Endothelial cell of umbilical vein (primary cell): ENCODE measurements around the gene TKTL2. TPM values are rescaled to one million over a fixed set of nuclear protein-coding genes. Genes with fewer than 3 reads are reported as not detected.

Source experiments
- BruUV-seq: library from RNA; stranded (reverse); fragments of 400-500 nt; replicated peaks from 2 replicates; lab custom pipeline; 2021; lab: Mats Ljungman, UMichigan
- CTCF ChIA-PET: fragments of 300-600, 350-600 bp; sonication (Branson Sonifier 250); formaldehyde crosslinking; loops from one replicate; lab custom pipeline; 2021; ENCODE audit warnings: antibody characterized with exemption, inconsistent platforms; lab: Charles Lee
- POLR2A ChIA-PET: fragments of 300-600, 350-600 bp; sonication (Branson Sonifier 250); formaldehyde crosslinking; loops from one replicate; lab custom pipeline; 2021; ENCODE audit warnings: antibody characterized with exemption, inconsistent platforms; lab: Charles Lee
- DNase-seq: peaks from one replicate; pipeline ENCODE4 v3.0.0-alpha.2; 2011; ENCODE audit warnings: low read depth, low spot score
- FAIRE-seq: peaks from 2 replicates; lab custom pipeline; 2011; peaks lifted over from hg19 to GRCh38; lab: Jason Lieb, UNC
- H2AFZ ChIP-seq: 2 replicates; pipeline ENCODE4 v1.6.0; 2012; ENCODE audit warnings: low read depth, low read length, control low read depth, inconsistent platforms
- H3K27ac ChIP-seq: 2 replicates; pipeline ENCODE4 v1.5.1; 2011; ENCODE audit warnings: low read depth, mild to moderate bottlenecking, control low read depth, low read length, moderate library complexity; ENCODE audit not compliant: insufficient read depth
- H3K27me3 ChIP-seq, 2 experiments: 2 replicates each; pipeline versions ENCODE4 v1.6.0 to v1.6.1; 2011; ENCODE audit warnings: low read length in 2 of 2, mixed read lengths in 1 of 2; ENCODE audit not compliant: control insufficient read depth in 2 of 2, insufficient read depth in 2 of 2
- H3K36me3 ChIP-seq, 2 experiments: 2 replicates in 1 of 2; 3 replicates in 1 of 2; pipeline ENCODE4 v1.5.1; 2011; ENCODE audit warnings: low read length in 2 of 2, mild to moderate bottlenecking in 1 of 2, moderate library complexity in 1 of 2; ENCODE audit not compliant: control insufficient read depth in 2 of 2, insufficient read depth in 2 of 2; ENCODE audit errors: extremely low read depth in 1 of 2
- H3K4me1 ChIP-seq: 3 replicates; pipeline ENCODE4 v1.5.1; 2011; ENCODE audit warnings: mild to moderate bottlenecking, low read length; ENCODE audit not compliant: control insufficient read depth, insufficient read depth; ENCODE audit errors: extremely low read depth
- H3K4me2 ChIP-seq: 2 replicates; pipeline ENCODE4 v1.6.1; 2011; ENCODE audit warnings: low read length, control low read depth, mixed read lengths; ENCODE audit not compliant: insufficient read depth
- H3K4me3 ChIP-seq, 3 experiments: fragments of 200-600 bp in 1 of 3; sonication (generic), shearing (Covaris generic) in 1 of 3; replicated peaks in 1 of 3; 2 replicates each; pipeline ENCODE4 v1.5.1; 2011 to 2016; ENCODE audit warnings: control low read depth in 3 of 3, low read length in 3 of 3, mild to moderate bottlenecking in 2 of 3, inconsistent platforms in 1 of 3, low read depth in 1 of 3, moderate library complexity in 1 of 3; ENCODE audit not compliant: insufficient read depth in 1 of 3
- H3K79me2 ChIP-seq: 2 replicates; pipeline ENCODE4 v1.6.0; 2012; ENCODE audit warnings: low read length, inconsistent platforms; ENCODE audit not compliant: control insufficient read depth, insufficient read depth
- H3K9ac ChIP-seq: replicated peaks from 2 replicates; pipeline ENCODE3; 2011; ENCODE audit warnings: low read length, control low read depth; ENCODE audit not compliant: insufficient read depth; ENCODE audit errors: extremely low read depth
- H3K9me1 ChIP-seq: replicated peaks from 3 replicates; pipeline ENCODE4 v1.6.0; 2011; ENCODE audit warnings: mild to moderate bottlenecking, low read length; ENCODE audit not compliant: control insufficient read depth, insufficient read depth; ENCODE audit errors: extremely low read depth
- H3K9me3 ChIP-seq: replicated peaks from 2 replicates; pipeline ENCODE4 v1.5.1; 2012; ENCODE audit warnings: low read length, inconsistent platforms; ENCODE audit not compliant: control insufficient read depth, insufficient read depth
- H4K20me1 ChIP-seq: replicated peaks from 2 replicates; pipeline ENCODE3; 2011; ENCODE audit warnings: mild to moderate bottlenecking, low read length; ENCODE audit not compliant: control insufficient read depth, insufficient read depth; ENCODE audit errors: extremely low read depth
- CTCF ChIP-seq, 2 donors: IDR thresholded peaks; 1 replicate in 1 of 2; 2 replicates in 1 of 2; pipeline ENCODE4 v1.5.1; 2011; ENCODE audit warnings: low read length in 2 of 2, mild to moderate bottlenecking in 2 of 2, moderate library complexity in 2 of 2, control low read depth in 1 of 2, inconsistent platforms in 1 of 2, low read depth in 1 of 2; ENCODE audit not compliant: insufficient read depth in 1 of 2; ENCODE audit errors: extremely low read depth in 1 of 2
- EZH2 ChIP-seq: IDR thresholded peaks from 2 replicates; pipeline ENCODE4 v1.6.1; 2012; ENCODE audit warnings: borderline replicate concordance, low read depth, mild to moderate bottlenecking, moderate library complexity, low read length, inconsistent platforms; ENCODE audit not compliant: severe bottlenecking
- FOS ChIP-seq: IDR thresholded peaks from 2 replicates; pipeline ENCODE4 v1.6.1; 2011; ENCODE audit warnings: mild to moderate bottlenecking, low read length, moderate library complexity, borderline replicate concordance; ENCODE audit not compliant: insufficient read depth
- GATA2 ChIP-seq: IDR thresholded peaks from 2 replicates; pipeline ENCODE4 v1.7.0; 2011; ENCODE audit warnings: low read depth, mild to moderate bottlenecking, moderate library complexity, mixed read lengths, low read length; ENCODE audit not compliant: insufficient read length, insufficient read depth
- JUN ChIP-seq: IDR thresholded peaks from 2 replicates; pipeline ENCODE4 v1.6.1; 2011; ENCODE audit warnings: borderline replicate concordance, low read depth; ENCODE audit not compliant: insufficient read length, insufficient read depth
- MAX ChIP-seq: IDR thresholded peaks from 2 replicates; pipeline ENCODE4 v1.6.1; 2011; ENCODE audit not compliant: insufficient read depth, insufficient read length
- MYC ChIP-seq: IDR thresholded peaks from one replicate; pipeline ENCODE4 v1.6.1; 2011; ENCODE audit warnings: mild to moderate bottlenecking, low read depth, low read length
- POLR2A ChIP-seq: IDR thresholded peaks from 2 replicates; pipeline ENCODE4 v1.6.1; 2012; ENCODE audit warnings: low read depth, mild to moderate bottlenecking, control low read depth, low read length
- POLR2AphosphoS5 ChIP-seq: IDR thresholded peaks from 2 replicates; pipeline ENCODE4 v1.6.1; 2012; ENCODE audit warnings: low read depth, mild to moderate bottlenecking, control low read depth, low read length, moderate library complexity; ENCODE audit not compliant: insufficient read depth
- dilution Hi-C: fragments of 300-500 bp; cut with MboI; formaldehyde crosslinking; loops from one replicate; pipeline ENCODE4 v1.15.0; 2019; ENCODE audit warnings: low sequenced_read_pairs; ENCODE audit not compliant: extremely low pct_ligation_motif_present
- intact Hi-C: fragments of 100-400 bp; cut with micrococcal nuclease; formaldehyde crosslinking; loops from one replicate; pipeline ENCODE4 v1.10.0; 2022
- polyA plus RNA-seq, 4 experiments: library from polyadenylated mRNA; depleted of rRNA in 3 of 4; stranded (reverse) in 3 of 4; unstranded in 1 of 4; fragments of >200 nt; gene quantifications; 2 replicates each; pipeline versions ENCODE4 v1.2.1 to v1.2.3, GENCODE V29; 2011 to 2012; ENCODE audit warnings: missing spikeins in 1 of 4
- total RNA-seq: library from RNA; stranded (reverse); gene quantifications from 2 replicates; pipeline ENCODE4 v1.2.3, GENCODE V29; 2021

TKTL2 gene
- total and polyA plus RNA-seq, 2 donors (not counting 3 experiments of a cell fraction or from before 2014, with no cell fraction given): not detected

GRCh38 chr4:163486321-163486720 is 12.8 kb upstream of the TKTL2 start:
- Histone ChIP-seq H3K9ac (no peak overlapping the region), H3K27ac (no peak overlapping the region), H3K79me2 (no peaks in the 10 kb centered on the region), H3K4me2 (no peak overlapping the region), H3K9me3 (no peaks in the 10 kb centered on the region), H3K9me1 (no peaks in the 10 kb centered on the region), H3K27me3 (peaks cover 4 to 13% of the 10 kb centered on the region in 2 experiments), H2AFZ (no peak overlapping the region), H4K20me1 (no peaks in the 10 kb centered on the region), H3K4me1 (no peaks in the 10 kb centered on the region), H3K4me3 (no peak overlapping the region), H3K36me3 (no peaks in the 10 kb centered on the region)
- TF ChIP-seq POLR2A (no peak), JUN (no peak), MAX (no peak), FOS (no peak), GATA2 (no peak), MYC (no peak), EZH2 (no peak), POLR2AphosphoS5 (no peak), CTCF (IDR thresholded peaks at IDR 0.05; ENCODE audit: extremely low read depth in 1 of 2, insufficient read depth in 1 of 2, low read depth in 1 of 2, low read length in 2 of 2) (no peak)
- POLR2A ChIA-PET: no interaction called here
- dilution Hi-C loops (no loop called here), intact Hi-C loops (loop anchor here (10.0 kb wide), 1 partner anchor 992 kb away; no protein-coding TSS in a partner anchor)
- FAIRE-seq: no peak
- no peak for DNase-seq
- CTCF ChIA-PET: interaction anchor here (1.1 to 4.9 kb wide), 8 partner anchors 14 to 1611 kb away, joined by 3 to 106 read pairs (median 4); no protein-coding TSS in a partner anchor
- no TSS peak for BruUV-seq
